ENCODE measurements around the gene GRHL3. TPM values are rescaled to one million over a fixed set of nuclear protein-coding genes. Genes with fewer than 3 reads are reported as not detected.

The GRHL3 gene
- 0.76 to 0.86 TPM (median 0.79 TPM) in 5 replicates for total RNA-seq (2022; extraction: Qiagen RNA extraction)

DNA sequence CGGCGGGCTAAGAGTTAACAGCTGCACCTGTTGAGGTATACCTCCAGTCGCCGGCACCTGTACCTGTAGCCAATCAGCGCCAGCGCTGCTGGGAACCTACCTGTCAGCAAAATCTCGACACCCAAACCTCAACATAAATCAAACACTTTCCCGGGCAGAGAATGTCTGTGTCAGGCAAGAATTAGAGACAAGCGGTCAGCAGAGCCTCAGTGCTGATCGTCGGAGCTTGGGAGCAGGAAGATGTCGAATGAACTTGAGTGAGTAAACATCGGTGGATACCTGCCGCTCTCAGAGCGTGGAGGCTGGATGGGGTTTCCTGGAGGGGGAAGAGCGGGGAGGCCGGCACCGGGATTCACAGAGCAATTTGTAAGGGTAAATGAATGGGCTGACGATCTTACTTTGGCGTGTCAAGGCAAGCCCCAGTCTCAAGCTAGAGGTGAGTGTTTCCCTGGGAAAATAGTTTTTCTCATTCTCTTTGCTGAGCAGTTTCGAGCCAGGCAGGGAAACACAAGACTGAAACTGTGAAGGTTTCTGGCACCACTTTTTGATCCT is at the start of gene GRHL3:
Gene GRHL3 (plus strand): TSS at position 46 of the 552 bp plus-strand sequence. CDS start 195 bp downstream, at position 241.

Other genes with a start within 250 kb of the GRHL3 start
- gene MYOM3, start 207.2 kb upstream of the GRHL3 start, total RNA-seq (2022; extraction: Qiagen RNA extraction): 6.2 to 7.2 TPM (median 7.0 TPM) in 5 replicates
- gene IL22RA1, start 176.2 kb upstream of the GRHL3 start, total RNA-seq (2022; extraction: Qiagen RNA extraction): 7.1 to 9.7 TPM (median 8.3 TPM) in 5 replicates
- 0.79 to 1.1 TPM (median 0.91 TPM) in 5 replicates for gene IFNLR1, start 132.1 kb upstream of the GRHL3 start, total RNA-seq (2022; extraction: Qiagen RNA extraction)
- gene STPG1, start 94.4 kb downstream of the GRHL3 start, total RNA-seq (2022; extraction: Qiagen RNA extraction): 5.1 to 6.4 TPM (median 6.0 TPM) in 5 replicates
- 6.3 to 7.4 TPM (median 7.1 TPM) in 5 replicates for gene NIPAL3, start 96.4 kb downstream of the GRHL3 start, total RNA-seq (2022; extraction: Qiagen RNA extraction)
- gene RCAN3, start 183.5 kb downstream of the GRHL3 start, total RNA-seq (2022; extraction: Qiagen RNA extraction): 12.1 to 15.7 TPM (median 14.1 TPM) in 5 replicates
- gene NCMAP, start 236.7 kb downstream of the GRHL3 start, total RNA-seq (2022; extraction: Qiagen RNA extraction): 0.02 to 0.06 TPM (median 0.03 TPM) in 4 of 5 replicates, not detected in the other